ENCODE results near the gene MIA. TPM values are rescaled to one million over a fixed set of nuclear protein-coding genes. Genes with fewer than 3 reads are reported as not detected.
"Not testable (repeated sequence)": the region's sequence is repeated elsewhere in the genome, so short reads cannot be mapped to it uniquely, and the experiment has no call there.

MIA gene
- total RNA-seq, 1 donor from 2014 or later = 1.7 TPM

DNA sequence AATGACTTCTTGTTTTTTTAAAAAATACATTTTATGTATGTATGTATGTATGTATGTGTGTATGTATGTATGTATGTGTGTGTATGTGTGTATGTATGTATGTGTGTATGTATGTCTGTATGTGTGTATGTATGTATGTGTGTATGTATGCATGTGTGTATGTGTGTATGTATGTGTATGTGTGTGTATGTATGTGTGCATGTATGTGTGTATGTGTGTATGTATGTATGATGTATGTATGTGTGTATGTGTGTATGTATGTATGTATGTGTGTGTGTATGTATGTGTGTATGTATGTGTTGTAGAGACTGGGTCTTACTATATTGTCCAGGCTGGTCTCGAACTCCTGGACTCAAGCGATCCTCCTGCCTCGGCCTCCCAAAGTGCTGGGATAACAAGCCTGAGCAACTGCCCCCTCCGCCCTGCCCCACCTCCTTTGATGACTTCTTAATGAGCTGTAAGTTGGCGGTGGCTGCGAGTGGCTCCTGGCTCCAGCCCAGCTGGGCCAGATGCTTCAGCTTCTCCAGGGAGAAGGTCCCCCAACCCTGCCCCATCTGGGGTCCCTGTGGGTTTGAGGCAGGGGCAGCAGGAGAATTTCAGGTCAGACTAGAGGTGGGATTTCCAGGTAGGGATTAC is 50.3 kb downstream of the MIA start:
- H3K9me3 ChIP-seq; DNase-seq; H3K27ac ChIP-seq; H3K36me3 ChIP-seq; intact Hi-C loops (cut with DNase I); H3K27me3 ChIP-seq (ENCODE audit: low read depth); ATAC-seq; H3K4me3 ChIP-seq: not testable (repeated sequence)
- peaks cover 14% of the 10 kb centered on the region for H3K4me1 ChIP-seq

- ATAC-seq; intact Hi-C loops (cut with DNase I); H3K27me3 ChIP-seq (ENCODE audit: low read depth); H3K4me3 ChIP-seq; DNase-seq; H3K9me3 ChIP-seq; H3K27ac ChIP-seq; H3K36me3 ChIP-seq: not testable (repeated sequence)
- H3K4me1 ChIP-seq = peaks cover 17% of the 10 kb centered on the region
These were observed 51.0 kb downstream of the MIA start for GRCh38 chr19:40826312-40826698.

- ATAC-seq (peak; percentile 27 to 55), DNase-seq (peak; percentile 54)
- H3K27me3 ChIP-seq (ENCODE audit: low read depth); intact Hi-C loops (cut with DNase I); H3K4me3 ChIP-seq; H3K27ac ChIP-seq; H3K36me3 ChIP-seq; H3K9me3 ChIP-seq: not testable (repeated sequence)
- H3K4me1 ChIP-seq = peaks cover 21% of the 10 kb centered on the region
These were observed 51.5 kb downstream of the MIA start for GRCh38 chr19:40826699-40827385.

Other genes with a start within 250 kb of the MIA start
- gene SHKBP1, start 198.6 kb upstream of the MIA start, total RNA-seq = 91.2 TPM
- 316 TPM for gene LTBP4, start 174.2 kb upstream of the MIA start, total RNA-seq
- gene NUMBL, start 84.9 kb upstream of the MIA start, total RNA-seq = 17.7 TPM
- 43.9 TPM for gene COQ8B, start 58.6 kb upstream of the MIA start, total RNA-seq
- gene ITPKC, start 58.4 kb upstream of the MIA start, total RNA-seq = 34.9 TPM
- 17.6 TPM for gene ACTMAP, start 25.0 kb upstream of the MIA start, total RNA-seq
- gene SNRPA, start 24.3 kb upstream of the MIA start, total RNA-seq = 44.8 TPM
- 48.5 TPM for gene RAB4B, start 2.7 kb downstream of the MIA start, total RNA-seq
- 188 TPM for gene EGLN2, start 23.7 kb downstream of the MIA start, total RNA-seq
- 2.0 TPM for gene CYP2A6, start 74.9 kb downstream of the MIA start, total RNA-seq
- gene CYP2A7, start 106.7 kb downstream of the MIA start, total RNA-seq = 0.68 TPM
- 1.9 TPM for gene CYP2B6, start 215.8 kb downstream of the MIA start, total RNA-seq